Measurements from ENCODE around the gene NLRC5.

NLRC5 gene

GRCh38 chr16:57115168-57115513 is 125.8 kb downstream of the NLRC5 start:
- no peak overlapping the region for H2BK120ac ChIP-seq (ENCODE audit: low read depth, low read length)
- 57% methylated on average over 10 of the region's 10 CpGs for WGBS
- H4K8ac ChIP-seq (ENCODE audit: low read length): no peak overlapping the region
- no peak overlapping the region for H3K23ac ChIP-seq (ENCODE audit: low read length in 2 of 2)
- H3K18ac ChIP-seq (ENCODE audit: low read depth in 1 of 2, low read length in 2 of 2): no peak overlapping the region
- DNase-seq: no peak
- H3K4me2 ChIP-seq (ENCODE audit: low read length, poor library complexity, severe bottlenecking): no peak overlapping the region
- H3K79me1 ChIP-seq (replicated peaks; ENCODE audit: low read length, poor library complexity, severe bottlenecking): peaks cover 7% of the 10 kb centered on the region
- H2BK12ac ChIP-seq (ENCODE audit: low read length in 2 of 2): no peak overlapping the region
- no peak overlapping the region for H3K4me3 ChIP-seq (ENCODE audit: insufficient read depth in 1 of 2, low read depth in 1 of 2, low read length in 2 of 2)
- H3K27ac ChIP-seq (ENCODE audit: low read length, poor library complexity, severe bottlenecking): no peak overlapping the region
- no peak overlapping the region for H3K9ac ChIP-seq (ENCODE audit: low read length)
- no peak overlapping the region for H3K4ac ChIP-seq (ENCODE audit: low read depth in 1 of 2, low read length in 2 of 2)
- no peak overlapping the region for H3K14ac ChIP-seq (ENCODE audit: low read length in 2 of 2)
- no peak overlapping the region for H2BK5ac ChIP-seq (ENCODE audit: low read depth, low read length, poor library complexity, severe bottlenecking)
- no peaks in the 10 kb centered on the region for H3K27me3 ChIP-seq (ENCODE audit: control insufficient read depth in 1 of 2, insufficient read depth in 1 of 2, low read length in 2 of 2)
- H3K4me1 ChIP-seq (ENCODE audit: control insufficient read depth, insufficient read depth, low read depth, low read length): peaks cover 23% of the 10 kb centered on the region
- no peak overlapping the region for H4K91ac ChIP-seq (ENCODE audit: low read length)
- no peaks in the 10 kb centered on the region for H3K9me3 ChIP-seq (ENCODE audit: control insufficient read depth, low read length)
- H2AFZ ChIP-seq (ENCODE audit: low read depth, low read length): no peak overlapping the region
- H2BK15ac ChIP-seq (ENCODE audit: low read depth, poor library complexity, severe bottlenecking): no peak overlapping the region
- no peak overlapping the region for H2AK5ac ChIP-seq (ENCODE audit: low read length, severe bottlenecking)
- peaks cover 3 to 44% of the 10 kb centered on the region in 2 experiments for H3K36me3 ChIP-seq (ENCODE audit: control insufficient read depth in 1 of 2, insufficient read depth in 2 of 2, low read depth in 1 of 2, low read length in 2 of 2)

GRCh38 chr16:57115514-57116182 is 126.3 kb downstream of the NLRC5 start:
- WGBS: 76% methylated on average over 25 of the region's 25 CpGs

GRCh38 chr16:57118461-57119084 is 129.2 kb downstream of the NLRC5 start:
- no peak overlapping the region for H3K4ac ChIP-seq (ENCODE audit: low read depth in 1 of 2, low read length in 2 of 2)
- H3K27me3 ChIP-seq (ENCODE audit: control insufficient read depth in 1 of 2, insufficient read depth in 1 of 2, low read length in 2 of 2): no peaks in the 10 kb centered on the region
- no peak overlapping the region for H2BK12ac ChIP-seq (ENCODE audit: low read length in 2 of 2)
- H4K8ac ChIP-seq (ENCODE audit: low read length): no peak overlapping the region
- peaks cover 8 to 61% of the 10 kb centered on the region in 2 experiments for H3K36me3 ChIP-seq (ENCODE audit: control insufficient read depth in 1 of 2, insufficient read depth in 2 of 2, low read depth in 1 of 2, low read length in 2 of 2)
- H2BK15ac ChIP-seq (ENCODE audit: low read depth, poor library complexity, severe bottlenecking): no peak overlapping the region
- H3K4me1 ChIP-seq (ENCODE audit: control insufficient read depth, insufficient read depth, low read depth, low read length): peaks cover 12% of the 10 kb centered on the region
- no peak overlapping the region for H3K18ac ChIP-seq (ENCODE audit: low read depth in 1 of 2, low read length in 2 of 2)
- no peak overlapping the region for H4K91ac ChIP-seq (ENCODE audit: low read length)
- H2BK5ac ChIP-seq (ENCODE audit: low read depth, low read length, poor library complexity, severe bottlenecking): no peak overlapping the region
- no peak overlapping the region for H3K4me2 ChIP-seq (ENCODE audit: low read length, poor library complexity, severe bottlenecking)
- no peaks in the 10 kb centered on the region for H3K79me1 ChIP-seq (replicated peaks; ENCODE audit: low read length, poor library complexity, severe bottlenecking)
- no peak overlapping the region for H3K14ac ChIP-seq (ENCODE audit: low read length in 2 of 2)
- no peak overlapping the region for H3K4me3 ChIP-seq (ENCODE audit: insufficient read depth in 1 of 2, low read depth in 1 of 2, low read length in 2 of 2)
- no peak overlapping the region for H3K27ac ChIP-seq (ENCODE audit: low read length, poor library complexity, severe bottlenecking)
- no peak overlapping the region for H2AFZ ChIP-seq (ENCODE audit: low read depth, low read length)
- 85% methylated on average over 2 of the region's 2 CpGs for WGBS
- H3K23ac ChIP-seq (ENCODE audit: low read length in 2 of 2): no peak overlapping the region
- H2AK5ac ChIP-seq (ENCODE audit: low read length, severe bottlenecking): no peak overlapping the region
- no peak overlapping the region for H2BK120ac ChIP-seq (ENCODE audit: low read depth, low read length)
- H3K9ac ChIP-seq (ENCODE audit: low read length): no peak overlapping the region
- DNase-seq: no peak
- H3K9me3 ChIP-seq (ENCODE audit: control insufficient read depth, low read length): no peaks in the 10 kb centered on the region

More at GRCh38 chr16:57115514-57116182, 126.3 kb downstream of the NLRC5 start:
- no peak overlapping the region for H2AK5ac ChIP-seq (ENCODE audit: low read length, severe bottlenecking)
- no peak overlapping the region for H2BK15ac ChIP-seq (ENCODE audit: low read depth, poor library complexity, severe bottlenecking)
- no peaks in the 10 kb centered on the region for H3K9me3 ChIP-seq (ENCODE audit: control insufficient read depth, low read length)
- no peak overlapping the region for H3K14ac ChIP-seq (ENCODE audit: low read length in 2 of 2)
- no peak overlapping the region for H3K4ac ChIP-seq (ENCODE audit: low read depth in 1 of 2, low read length in 2 of 2)
- H3K4me2 ChIP-seq (ENCODE audit: low read length, poor library complexity, severe bottlenecking): no peak overlapping the region
- H3K23ac ChIP-seq (ENCODE audit: low read length in 2 of 2): no peak overlapping the region
- H2BK120ac ChIP-seq (ENCODE audit: low read depth, low read length): no peak overlapping the region
- H3K36me3 ChIP-seq (ENCODE audit: control insufficient read depth in 1 of 2, insufficient read depth in 2 of 2, low read depth in 1 of 2, low read length in 2 of 2): peaks cover 3 to 45% of the 10 kb centered on the region in 2 experiments
- H2BK12ac ChIP-seq (ENCODE audit: low read length in 2 of 2): no peak overlapping the region
- peaks cover 23% of the 10 kb centered on the region for H3K4me1 ChIP-seq (ENCODE audit: control insufficient read depth, insufficient read depth, low read depth, low read length)
- H2BK5ac ChIP-seq (ENCODE audit: low read depth, low read length, poor library complexity, severe bottlenecking): no peak overlapping the region
- H4K91ac ChIP-seq (ENCODE audit: low read length): no peak overlapping the region
- H3K27me3 ChIP-seq (ENCODE audit: control insufficient read depth in 1 of 2, insufficient read depth in 1 of 2, low read length in 2 of 2): no peaks in the 10 kb centered on the region
- peaks cover 3% of the 10 kb centered on the region for H3K79me1 ChIP-seq (replicated peaks; ENCODE audit: low read length, poor library complexity, severe bottlenecking)
- no peak overlapping the region for H4K8ac ChIP-seq (ENCODE audit: low read length)
- peak overlapping the region in 1 of 2 experiments; percentile 25 for H3K18ac ChIP-seq (ENCODE audit: low read depth in 1 of 2, low read length in 2 of 2)
- H3K4me3 ChIP-seq (ENCODE audit: insufficient read depth in 1 of 2, low read depth in 1 of 2, low read length in 2 of 2): no peak overlapping the region
- no peak overlapping the region for H3K27ac ChIP-seq (ENCODE audit: low read length, poor library complexity, severe bottlenecking)
- H2AFZ ChIP-seq (ENCODE audit: low read depth, low read length): no peak overlapping the region
- no peak for DNase-seq
- no peak overlapping the region for H3K9ac ChIP-seq (ENCODE audit: low read length)

- Histone ChIP-seq H2BK120ac (ENCODE audit: low read depth, low read length) (no peak overlapping the region), H3K23ac (ENCODE audit: low read length in 2 of 2) (no peak overlapping the region), H3K79me1 (replicated peaks; ENCODE audit: low read length, poor library complexity, severe bottlenecking) (no peaks in the 10 kb centered on the region), H3K4ac (ENCODE audit: low read depth in 1 of 2, low read length in 2 of 2) (peak overlapping the region in 1 of 2 experiments; percentile 19), H3K4me2 (ENCODE audit: low read length, poor library complexity, severe bottlenecking) (no peak overlapping the region), H2BK12ac (ENCODE audit: low read length in 2 of 2) (no peak overlapping the region), H2AFZ (ENCODE audit: low read depth, low read length) (no peak overlapping the region), H3K4me3 (ENCODE audit: insufficient read depth in 1 of 2, low read depth in 1 of 2, low read length in 2 of 2) (no peak overlapping the region), H3K14ac (ENCODE audit: low read length in 2 of 2) (peak overlapping the region in 1 of 2 experiments; percentile 8), H4K91ac (ENCODE audit: low read length) (no peak overlapping the region), H2BK5ac (ENCODE audit: low read depth, low read length, poor library complexity, severe bottlenecking) (no peak overlapping the region), H3K27ac (ENCODE audit: low read length, poor library complexity, severe bottlenecking) (no peak overlapping the region), H3K4me1 (ENCODE audit: control insufficient read depth, insufficient read depth, low read depth, low read length) (peaks cover 10% of the 10 kb centered on the region), H3K9ac (ENCODE audit: low read length) (no peak overlapping the region), H2BK15ac (ENCODE audit: low read depth, poor library complexity, severe bottlenecking) (no peak overlapping the region), H3K27me3 (ENCODE audit: control insufficient read depth in 1 of 2, insufficient read depth in 1 of 2, low read length in 2 of 2) (no peaks in the 10 kb centered on the region), H2AK5ac (ENCODE audit: low read length, severe bottlenecking) (no peak overlapping the region), H3K18ac (ENCODE audit: low read depth in 1 of 2, low read length in 2 of 2) (no peak overlapping the region), H4K8ac (ENCODE audit: low read length) (no peak overlapping the region), H3K36me3 (ENCODE audit: control insufficient read depth in 1 of 2, insufficient read depth in 2 of 2, low read depth in 1 of 2, low read length in 2 of 2) (peaks cover 5 to 34% of the 10 kb centered on the region in 2 experiments), H3K9me3 (ENCODE audit: control insufficient read depth, low read length) (no peaks in the 10 kb centered on the region)
- WGBS: 92% methylated on average over 7 of the region's 7 CpGs
- no peak for DNase-seq
Measured at GRCh38 chr16:57123216-57123973, 134.0 kb downstream of the NLRC5 start.
